Activated T-helper 1 cell treated with anti-CD3 and anti-CD28 coated beads, Interleukin-2, amount 50 U/mL, for 16 hours (primary cell): Measurements from ENCODE around the gene XPOT.

Source experiments
- DNase-seq, 2 donors: peaks; one replicate each; pipeline ENCODE4 v3.0.0-alpha.2; 2020; ENCODE audit warnings: low read depth in 1 of 2, low spot score in 1 of 2

Gene XPOT

DNA sequence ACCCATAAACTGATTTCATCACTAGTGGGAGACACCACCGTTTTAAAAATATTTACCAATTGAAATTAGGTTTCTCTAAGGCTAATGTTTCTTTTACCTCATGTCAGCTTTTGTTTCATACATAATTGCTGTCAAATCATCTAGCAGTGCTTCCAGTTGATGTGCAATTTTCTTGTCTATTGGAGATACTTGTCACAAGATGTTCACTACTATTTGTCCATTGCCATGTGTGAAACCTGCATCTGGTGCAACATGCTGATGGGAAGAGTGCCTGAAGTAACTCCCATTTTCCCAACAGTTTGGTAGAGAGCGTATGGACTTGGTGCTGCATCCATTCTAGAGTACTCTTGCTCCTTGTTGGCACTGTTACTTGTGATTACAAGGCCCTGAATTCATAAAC lies 9.7 kb downstream of the XPOT start:
- no peak for DNase-seq

DNA sequence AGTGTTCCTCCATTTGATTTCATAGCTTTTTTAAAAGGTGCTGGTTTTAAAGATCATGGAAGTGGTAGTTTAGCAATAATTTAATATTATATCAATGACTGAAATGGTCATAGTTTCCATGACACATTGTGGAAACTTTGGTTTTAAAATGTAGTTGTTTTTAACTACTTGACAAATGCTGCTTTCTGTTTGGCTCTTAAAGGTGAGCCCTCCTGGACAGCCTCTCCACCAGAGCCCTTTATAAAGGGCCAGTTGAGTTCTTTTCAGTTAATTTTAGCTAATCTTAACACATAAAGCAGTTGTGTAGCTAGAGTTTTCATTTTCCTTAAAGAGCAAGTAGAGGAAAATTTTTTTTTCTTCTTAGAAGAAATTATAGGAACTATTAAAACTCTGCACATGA lies 14.0 kb downstream of the XPOT start:
- no peak for DNase-seq

DNA sequence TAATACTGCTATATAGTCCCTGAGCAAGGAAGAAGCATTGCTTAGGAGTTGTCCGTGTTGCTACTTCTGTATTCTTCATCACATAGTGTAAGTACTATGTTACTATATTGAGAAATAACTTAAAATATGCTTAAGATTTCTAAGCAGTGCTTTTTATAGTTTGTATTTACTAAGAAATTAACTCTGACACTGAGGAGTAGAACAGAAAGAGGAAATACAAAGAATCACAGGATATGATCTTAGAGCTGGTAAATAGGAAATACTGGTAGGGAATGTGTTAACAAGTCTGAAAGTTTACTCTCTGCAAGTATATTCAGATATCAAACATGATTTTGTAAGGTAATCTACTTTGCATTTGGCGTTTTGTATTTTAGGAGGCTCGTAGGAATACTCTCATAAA lies 15.5 kb downstream of the XPOT start:
- no peak for DNase-seq

DNA sequence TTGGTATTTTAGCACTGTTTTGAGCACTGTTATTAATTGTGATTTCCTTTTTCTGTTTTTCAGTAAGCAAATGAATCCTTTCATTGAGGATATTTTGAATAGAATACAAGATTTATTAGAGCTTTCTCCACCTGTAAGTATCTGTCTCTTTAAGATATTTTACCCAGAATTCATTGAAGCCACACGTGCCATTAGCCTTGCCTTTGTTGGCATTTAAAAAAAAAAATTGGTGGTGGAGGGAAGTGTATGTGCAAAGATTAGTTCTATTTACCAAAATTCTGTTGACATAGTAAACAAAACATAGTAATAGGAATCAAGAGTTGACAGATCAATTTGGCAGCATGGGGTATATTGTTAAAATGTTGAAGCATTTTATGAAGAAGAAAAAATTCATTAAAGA lies 23.8 kb downstream of the XPOT start:
- no peak for DNase-seq

DNA sequence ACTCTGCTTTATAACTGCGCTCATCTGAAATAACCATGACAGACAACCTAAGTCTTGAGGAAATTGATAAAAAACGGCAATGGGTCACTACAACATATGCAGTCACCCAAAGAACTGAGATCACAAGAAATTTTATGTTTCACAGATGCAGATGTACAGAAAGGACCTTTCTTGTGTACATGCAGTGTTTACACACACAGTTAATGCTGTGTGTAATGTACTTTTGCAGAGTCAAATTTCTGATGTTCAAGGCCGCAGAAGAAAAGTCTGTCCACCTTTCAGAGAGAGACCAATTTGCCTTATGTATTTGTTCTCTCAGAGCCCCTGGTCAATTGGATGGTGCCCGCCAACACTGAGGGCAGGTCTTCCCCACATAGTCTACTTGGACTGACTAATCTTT lies 24.8 kb downstream of the XPOT start:
- no peak for DNase-seq

DNA sequence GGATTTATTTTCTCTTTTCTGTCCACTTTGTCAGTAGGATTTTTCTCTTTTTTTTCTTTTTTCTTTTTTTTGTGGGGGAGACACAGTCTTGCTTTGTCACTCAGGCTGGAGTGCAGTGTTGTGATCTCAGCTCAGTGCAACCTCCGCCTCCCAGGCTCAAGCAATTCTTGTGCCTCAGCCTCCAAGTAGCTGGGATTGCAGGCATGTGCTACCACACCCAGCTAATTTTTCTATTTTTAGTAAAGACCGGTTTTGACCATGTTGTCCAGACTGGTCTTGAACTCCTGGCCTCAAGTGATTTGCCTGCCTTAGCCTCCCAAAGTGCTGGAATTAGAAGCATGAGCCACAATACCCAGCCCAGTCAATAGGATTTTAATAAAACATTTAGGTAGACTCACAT lies 26.7 kb downstream of the XPOT start:
- DNase-seq: no peak

DNA sequence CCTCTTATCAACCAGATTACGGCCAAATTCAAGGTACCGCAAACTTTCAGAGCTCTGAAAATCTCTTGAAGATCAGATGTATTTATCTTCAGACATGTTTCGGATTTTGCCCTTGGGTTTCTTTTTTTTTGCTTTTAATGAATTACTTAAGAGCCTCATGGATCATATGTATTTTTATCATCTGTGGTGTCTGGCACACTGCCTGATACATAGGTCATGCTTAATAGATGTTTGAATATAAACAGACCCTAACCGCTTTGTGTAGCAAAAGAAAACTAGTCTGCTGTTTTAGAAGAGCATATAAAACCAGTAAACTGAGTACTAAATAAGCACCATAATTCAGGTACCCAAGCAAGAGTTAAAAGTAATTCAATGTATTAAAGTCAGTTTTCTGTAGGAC lies 27.6 kb downstream of the XPOT start:
- DNase-seq: no peak

DNA sequence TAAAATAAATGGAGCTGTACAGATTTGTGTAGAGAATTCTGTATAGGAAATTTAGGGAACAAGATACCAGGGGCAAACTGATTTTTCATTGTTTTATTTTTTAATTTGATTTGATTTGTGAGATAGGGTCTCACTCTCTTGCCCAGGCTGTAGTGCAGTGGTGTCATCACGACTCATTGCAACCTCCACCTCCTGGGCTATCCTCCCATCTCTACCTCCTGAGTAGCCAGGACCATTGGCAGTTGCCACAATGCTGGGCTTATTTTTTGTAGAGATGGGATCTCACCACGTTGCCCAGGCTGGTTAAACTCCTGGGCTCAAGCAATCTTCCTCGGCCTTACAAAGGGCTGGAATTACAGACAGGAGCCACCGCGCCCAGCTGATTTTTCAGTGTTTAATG lies 29.7 kb downstream of the XPOT start:
- DNase-seq: no peak

DNA sequence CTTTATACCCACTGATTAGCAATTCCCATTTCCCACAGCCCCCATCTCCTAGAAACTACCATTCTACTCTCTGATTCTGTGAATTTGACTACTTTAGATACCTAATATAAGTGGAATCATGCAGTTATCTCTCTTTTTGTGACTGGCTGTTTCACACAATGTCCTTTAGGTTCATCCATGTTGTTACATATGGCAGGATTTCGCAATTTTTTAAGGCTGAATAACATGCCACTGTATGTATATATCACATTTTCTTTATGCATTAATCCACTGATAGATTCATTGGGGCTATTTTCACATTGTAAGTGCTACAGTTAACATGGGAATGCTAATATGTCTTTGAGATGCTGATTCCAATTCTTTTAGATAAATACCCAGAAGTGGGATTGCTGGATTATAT lies 35.9 kb downstream of the XPOT start:
- no peak for DNase-seq

DNA sequence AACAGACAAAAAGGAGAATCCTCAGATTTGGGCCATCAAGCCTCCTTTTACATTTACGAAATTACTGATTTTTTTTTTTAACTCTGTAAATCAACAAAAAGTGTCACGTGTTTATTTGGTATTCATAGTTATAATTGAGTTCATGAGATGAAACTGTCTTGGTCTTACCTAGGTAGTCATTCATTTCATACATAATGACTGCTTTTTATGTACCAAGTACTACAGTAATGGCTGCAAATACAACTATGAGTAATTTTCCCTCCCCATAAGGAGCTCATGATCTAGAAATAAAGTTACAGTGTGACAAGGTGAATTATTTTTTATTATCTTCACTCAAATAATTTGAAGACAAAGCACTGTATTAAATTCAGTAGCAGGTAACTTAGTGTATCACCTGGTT lies 41.3 kb downstream of the XPOT start:
- no peak for DNase-seq

DNA sequence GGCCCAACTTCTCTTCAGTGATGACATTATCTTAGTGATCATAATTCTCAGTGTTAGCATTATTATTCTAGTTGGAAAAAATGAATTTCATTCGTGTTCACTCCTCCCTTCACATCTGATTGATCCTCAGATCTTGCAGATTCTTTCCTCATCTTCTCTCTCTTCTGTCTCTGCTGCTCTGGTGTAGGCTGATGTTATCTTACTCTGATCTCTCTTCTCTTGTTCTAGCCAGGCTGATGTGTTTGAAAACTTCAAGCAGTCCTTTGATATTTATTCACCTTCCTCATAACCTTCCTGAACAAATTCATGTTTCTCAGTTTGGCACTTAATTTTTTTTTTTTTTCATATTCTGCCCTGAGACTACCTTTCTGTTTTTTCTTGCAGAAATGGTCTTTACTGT lies 42.1 kb downstream of the XPOT start:
- DNase-seq: no peak

DNA sequence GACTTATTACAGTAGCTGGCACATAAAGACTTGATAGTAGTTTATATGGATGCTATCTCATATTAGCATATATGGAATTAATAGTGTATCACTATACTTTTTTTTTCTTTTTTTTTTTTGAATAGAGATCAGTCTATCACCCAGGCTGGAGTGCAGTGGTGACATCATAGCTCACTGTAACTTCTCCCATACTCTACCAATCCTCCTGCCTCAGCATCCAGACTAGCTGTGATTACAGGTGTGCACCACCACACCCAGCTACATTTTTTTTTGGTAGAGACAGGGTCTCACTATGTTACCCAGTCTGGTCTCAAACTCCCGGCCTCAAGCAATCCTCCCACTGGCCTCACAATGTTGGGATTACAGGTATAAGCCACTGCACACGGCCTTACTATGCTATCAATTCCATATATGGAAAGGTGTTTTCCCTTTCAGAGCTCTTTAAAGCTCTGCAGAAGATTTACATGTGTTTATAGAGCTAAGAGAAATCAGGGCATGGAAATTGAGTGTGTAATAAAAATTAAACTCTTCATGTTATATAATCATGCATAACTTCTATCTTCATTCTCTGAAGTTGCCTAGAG lies 46.0 kb downstream of the XPOT start:
- no peak for DNase-seq

DNA sequence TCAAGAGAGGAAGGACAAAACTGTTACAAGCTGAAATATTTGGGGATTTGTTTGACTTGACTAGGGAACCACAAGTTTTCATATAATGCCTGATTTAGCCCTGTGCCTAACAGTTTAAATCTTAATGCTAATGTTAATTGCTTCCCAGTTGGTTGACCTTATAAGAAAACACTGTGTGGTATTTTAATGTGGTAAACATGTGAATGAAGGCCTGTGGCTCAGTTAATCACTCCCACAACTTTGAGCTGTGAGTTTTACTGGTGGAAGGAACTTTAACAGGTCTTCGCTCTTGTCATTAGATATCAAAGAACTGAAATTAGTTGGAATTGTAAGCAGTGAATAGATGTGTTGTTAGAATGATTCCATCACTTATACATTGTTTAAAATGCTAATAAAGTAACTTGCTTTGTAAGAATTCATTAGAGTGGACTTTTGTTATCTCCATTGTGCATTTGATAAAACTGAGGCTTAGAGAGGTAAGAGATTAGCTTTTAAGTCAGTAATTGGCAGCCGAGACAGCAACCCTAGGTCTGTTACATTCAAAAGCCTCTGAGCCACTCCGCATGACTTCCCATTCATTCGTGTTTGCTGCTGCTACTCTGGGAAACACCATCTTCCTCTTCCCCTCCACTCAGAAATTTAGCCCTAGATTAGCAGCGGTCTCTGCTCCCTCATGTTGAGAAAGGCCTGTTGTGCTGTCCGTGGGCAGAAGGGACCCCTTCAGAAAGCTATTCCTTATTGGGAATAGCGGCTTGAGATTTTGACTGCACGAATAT lies 46.7 kb downstream of the XPOT start:
- no peak for DNase-seq

DNA sequence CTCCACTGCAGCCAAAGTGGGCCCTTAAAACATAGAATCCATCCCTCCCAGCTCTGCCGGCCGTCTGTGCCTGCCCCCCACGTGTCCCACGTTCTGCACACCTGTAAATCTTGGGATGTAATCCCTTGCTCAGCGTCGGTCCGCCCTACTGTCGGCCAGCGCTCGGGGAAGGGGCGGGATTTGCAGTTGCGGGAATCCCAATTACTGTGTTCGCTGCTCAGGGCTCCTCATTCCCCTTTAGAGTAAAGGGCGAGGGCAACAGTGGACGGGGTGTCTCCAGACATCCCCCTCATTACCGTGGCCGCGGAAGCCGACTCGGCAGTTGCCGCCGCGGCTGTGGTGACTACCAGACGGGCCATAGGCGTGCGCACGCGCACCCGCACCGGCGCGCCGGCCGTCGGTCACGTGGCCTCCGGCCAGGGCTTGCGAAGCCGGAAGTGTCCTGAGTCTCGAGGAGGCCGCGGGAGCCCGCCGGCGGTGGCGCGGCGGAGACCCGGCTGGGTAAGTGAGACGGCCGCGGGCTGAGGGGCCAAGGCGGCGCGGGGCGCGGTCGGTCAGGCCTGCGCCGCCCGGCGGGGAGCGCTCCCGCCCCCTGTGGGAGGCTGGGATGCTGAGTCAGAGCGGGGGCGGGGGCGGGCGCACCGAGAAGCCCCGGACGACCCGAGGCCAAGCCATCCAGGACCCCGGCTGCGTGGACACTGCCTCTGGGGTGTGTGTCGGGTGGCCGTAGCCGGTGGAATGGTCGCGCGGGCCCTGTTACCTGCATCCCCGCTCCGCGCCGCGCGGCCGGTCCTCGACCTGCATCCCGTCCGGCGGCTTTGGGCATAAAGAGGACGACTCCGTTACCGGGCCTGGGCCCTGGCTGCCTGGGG lies 47.7 kb downstream of the XPOT start, which contains the start of gene TBK1:
TSS of gene TBK1 (plus strand) at position 434 of the 872 bp plus-strand sequence. CDS start 3,751 bp downstream, outside the sequence.
- DNase-seq: peak; percentile 23 to 53

DNA sequence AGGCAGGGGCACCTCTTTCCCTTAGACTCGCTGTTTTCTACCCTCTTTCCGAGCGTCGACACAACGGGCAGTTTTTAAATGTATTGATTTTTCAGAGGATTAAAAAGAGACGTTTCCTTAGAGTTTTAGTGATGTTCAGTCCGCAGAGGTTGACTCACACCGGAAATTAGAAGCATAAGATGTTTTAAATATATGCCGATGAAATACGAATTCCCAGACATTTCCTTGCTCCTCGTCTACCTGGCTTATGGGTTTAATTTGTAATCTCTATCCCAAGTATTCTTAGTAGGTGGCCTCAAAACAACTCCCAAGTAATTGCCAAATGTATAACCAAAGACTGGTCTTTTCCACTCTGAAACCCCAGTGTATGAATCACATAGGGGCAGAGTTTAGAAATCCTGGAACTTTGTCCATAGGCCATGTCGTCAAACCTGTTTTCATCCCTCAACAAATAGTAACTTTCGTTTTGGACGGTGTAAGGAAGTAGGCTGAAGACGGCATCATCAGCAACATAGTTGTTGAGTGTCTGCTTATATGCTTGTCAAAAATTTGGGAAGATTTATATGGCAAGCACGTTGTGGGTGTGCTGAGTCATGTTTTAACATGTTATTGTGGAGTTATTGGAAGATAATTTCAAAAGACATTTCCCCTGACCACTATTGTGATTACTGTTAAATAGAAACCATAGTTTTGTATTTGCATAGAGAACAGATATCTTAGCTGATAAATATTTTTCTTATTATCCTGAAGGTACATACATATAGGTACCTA lies 48.6 kb downstream of the XPOT start:
- no peak for DNase-seq

DNA sequence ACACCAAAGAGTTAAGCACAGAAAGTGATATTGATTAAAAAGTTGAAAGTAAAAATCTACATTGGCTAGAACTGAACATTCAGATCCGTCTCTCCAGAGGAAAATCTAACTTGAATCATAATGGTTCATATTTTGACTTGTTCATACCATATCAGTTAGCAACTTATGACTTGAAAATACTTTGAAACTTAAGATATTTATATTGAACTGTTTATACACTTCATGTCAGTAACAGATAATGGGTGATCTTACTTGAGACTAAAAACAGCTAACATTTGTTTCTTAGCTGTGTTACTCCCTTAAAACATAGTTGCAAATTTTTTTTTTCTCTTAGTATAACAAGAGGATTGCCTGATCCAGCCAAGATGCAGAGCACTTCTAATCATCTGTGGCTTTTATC lies 51.3 kb downstream of the XPOT start:
- no peak for DNase-seq

DNA sequence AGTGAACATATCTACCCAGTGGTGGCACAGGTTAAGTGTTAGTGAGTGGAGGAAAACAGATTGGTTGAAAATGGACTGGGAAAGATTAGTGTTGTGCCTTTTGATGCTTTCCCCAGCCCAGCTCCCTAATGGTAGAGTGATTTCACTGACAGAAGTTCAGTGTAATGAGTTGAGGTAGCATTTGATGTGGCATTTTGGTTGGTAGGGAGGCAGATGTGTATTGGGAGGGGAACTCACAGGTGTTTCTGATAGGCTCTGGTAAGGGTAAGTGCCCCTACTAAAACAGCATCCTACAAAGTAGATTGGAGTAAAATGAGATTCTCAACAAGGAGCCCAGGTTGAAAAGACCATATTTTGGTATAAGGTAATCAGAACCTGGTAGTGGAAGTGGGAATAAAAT lies 51.9 kb downstream of the XPOT start:
- DNase-seq: no peak

DNA sequence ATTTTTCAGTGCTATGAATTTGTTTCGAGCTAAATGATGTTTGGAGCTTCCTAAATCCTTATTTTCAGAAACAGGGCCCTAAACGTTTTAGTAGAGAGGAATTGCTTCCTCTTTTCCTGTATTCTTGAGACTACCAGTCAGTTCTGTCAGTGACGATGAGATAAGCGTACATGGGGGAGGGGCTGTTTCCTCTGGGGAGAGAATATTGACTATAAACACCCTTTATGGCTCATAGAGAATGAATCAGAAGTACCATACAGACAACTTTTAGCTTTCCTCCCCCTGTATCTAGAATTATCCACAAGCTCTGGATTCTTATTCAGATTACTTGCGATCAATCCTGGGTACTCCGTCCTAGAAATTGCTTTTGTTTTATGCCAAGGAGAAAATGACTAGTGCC lies 52.8 kb downstream of the XPOT start:
- peak in 1 of 2 donors; percentile 5 for DNase-seq

DNA sequence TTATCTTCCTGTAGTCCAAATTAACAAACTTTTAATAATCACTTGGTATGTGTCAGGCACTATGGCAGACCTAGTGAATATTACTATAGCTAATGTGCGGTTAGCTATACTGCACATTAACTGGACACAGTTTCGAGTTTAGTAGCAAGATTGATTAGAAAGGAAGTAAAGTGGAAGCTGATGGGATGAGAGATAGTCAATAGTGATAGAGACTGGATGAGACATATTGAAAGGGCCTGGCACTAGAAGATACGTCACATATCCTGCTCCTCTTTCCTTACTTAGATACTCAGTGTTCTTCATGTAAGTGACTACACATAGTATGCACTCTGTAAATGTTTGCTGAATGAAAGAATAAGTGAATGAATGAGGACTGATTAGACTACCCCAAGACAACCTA lies 53.3 kb downstream of the XPOT start:
- DNase-seq: no peak

DNA sequence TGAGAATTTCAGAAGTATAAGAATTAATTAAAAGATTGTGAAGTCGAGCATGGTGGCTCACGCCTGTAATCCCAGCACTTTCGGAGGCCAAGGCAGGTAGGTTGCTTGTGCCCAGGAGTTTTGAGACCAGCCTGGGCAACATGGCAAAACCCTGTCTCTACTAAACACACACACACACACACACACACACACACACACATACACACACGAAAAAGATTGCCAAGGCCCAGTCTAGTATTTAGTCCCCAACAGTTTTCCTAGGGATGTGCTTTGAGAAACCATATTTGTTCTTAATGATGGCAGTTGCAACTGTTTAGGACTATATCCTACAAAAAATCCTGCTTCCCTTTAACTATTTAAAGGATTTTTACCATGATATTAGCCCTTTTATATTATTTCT lies 53.7 kb downstream of the XPOT start:
- no peak for DNase-seq

DNA sequence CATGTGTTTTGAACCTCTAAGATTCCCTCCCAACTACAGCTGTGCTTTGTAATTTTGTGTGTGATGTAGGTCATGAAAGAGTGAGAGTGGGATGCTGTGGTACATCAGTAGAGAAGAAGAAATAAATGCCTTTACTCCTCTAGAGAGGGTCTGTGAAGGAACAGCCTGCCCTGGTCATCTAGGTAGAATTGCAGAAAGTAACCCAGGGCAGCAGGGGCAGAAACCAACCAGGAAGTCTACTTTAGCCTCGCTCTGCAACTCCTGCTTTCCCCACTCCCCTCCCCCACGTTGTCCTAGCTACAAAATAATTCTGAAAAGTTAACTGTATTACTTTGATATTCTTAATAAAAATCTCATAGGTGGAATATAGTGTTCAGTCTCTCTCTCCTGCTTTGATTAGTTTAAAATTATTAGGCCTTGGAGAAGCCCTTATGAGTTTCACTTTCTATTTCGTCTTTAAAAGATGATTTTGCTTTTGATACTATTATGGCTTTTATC lies 55.3 kb downstream of the XPOT start:
- DNase-seq: no peak
